ENCODE results near the gene OXSR1. TPM values are rescaled to one million over a fixed set of nuclear protein-coding genes. Genes with fewer than 3 reads are reported as not detected.

Gene OXSR1
- total and polyA plus RNA-seq, 4 donors = 4.3 to 24.7 (median 12.2) TPM

DNA sequence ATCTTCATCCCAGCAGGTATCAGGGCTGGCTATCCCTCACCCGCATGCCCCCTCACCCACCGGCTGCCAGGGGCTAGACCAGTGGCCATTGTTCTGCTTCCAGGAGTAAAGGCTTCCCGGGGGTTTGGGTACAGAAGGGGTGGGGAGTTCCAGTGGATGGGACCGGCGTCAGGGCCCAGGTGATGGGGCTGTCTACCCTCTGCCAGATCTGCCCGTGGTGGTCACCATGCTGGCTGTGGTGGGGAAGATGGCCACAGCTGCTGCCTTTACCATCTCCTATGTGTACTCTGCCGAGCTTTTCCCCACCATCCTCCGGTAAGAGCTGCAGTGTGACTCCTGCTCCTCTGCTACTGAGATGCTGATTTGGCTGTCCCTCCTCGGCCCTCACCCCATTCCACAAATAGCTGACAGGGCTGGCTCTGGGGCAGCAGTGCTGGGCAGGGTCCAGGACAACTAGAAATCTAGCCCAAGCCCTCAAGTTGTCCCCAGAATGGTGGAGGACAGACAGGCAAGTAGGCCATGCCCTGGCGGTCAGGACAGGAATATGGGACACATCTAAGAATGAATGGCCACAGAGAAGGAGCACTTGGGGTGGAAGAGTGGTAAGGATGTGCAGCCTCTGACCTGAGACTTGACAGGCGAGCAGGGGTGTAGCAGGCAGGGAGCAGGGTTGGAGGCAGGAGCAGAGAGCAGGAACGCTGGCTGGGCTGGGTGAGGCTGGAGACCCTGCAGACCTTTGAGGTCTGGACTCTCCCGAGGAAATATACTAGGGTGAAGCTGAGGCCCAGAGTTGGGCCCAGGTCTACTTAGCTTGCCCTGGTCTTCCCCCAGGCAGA lies 111.0 kb downstream of the OXSR1 start (continued):
- TF ChIP-seq, protein P1, sequence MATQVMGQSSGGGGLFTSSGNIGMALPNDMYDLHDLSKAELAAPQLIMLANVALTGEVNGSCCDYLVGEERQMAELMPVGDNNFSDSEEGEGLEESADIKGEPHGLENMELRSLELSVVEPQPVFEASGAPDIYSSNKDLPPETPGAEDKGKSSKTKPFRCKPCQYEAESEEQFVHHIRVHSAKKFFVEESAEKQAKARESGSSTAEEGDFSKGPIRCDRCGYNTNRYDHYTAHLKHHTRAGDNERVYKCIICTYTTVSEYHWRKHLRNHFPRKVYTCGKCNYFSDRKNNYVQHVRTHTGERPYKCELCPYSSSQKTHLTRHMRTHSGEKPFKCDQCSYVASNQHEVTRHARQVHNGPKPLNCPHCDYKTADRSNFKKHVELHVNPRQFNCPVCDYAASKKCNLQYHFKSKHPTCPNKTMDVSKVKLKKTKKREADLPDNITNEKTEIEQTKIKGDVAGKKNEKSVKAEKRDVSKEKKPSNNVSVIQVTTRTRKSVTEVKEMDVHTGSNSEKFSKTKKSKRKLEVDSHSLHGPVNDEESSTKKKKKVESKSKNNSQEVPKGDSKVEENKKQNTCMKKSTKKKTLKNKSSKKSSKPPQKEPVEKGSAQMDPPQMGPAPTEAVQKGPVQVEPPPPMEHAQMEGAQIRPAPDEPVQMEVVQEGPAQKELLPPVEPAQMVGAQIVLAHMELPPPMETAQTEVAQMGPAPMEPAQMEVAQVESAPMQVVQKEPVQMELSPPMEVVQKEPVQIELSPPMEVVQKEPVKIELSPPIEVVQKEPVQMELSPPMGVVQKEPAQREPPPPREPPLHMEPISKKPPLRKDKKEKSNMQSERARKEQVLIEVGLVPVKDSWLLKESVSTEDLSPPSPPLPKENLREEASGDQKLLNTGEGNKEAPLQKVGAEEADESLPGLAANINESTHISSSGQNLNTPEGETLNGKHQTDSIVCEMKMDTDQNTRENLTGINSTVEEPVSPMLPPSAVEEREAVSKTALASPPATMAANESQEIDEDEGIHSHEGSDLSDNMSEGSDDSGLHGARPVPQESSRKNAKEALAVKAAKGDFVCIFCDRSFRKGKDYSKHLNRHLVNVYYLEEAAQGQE (IDR thresholded peaks at IDR 0.05) = no peak
- TF ChIP-seq SP1 (IDR thresholded peaks at IDR 0.05) = no peak
- TF ChIP-seq, protein P2, sequence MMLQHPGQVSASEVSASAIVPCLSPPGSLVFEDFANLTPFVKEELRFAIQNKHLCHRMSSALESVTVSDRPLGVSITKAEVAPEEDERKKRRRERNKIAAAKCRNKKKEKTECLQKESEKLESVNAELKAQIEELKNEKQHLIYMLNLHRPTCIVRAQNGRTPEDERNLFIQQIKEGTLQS (IDR thresholded peaks at IDR 0.05) = no peak

DNA sequence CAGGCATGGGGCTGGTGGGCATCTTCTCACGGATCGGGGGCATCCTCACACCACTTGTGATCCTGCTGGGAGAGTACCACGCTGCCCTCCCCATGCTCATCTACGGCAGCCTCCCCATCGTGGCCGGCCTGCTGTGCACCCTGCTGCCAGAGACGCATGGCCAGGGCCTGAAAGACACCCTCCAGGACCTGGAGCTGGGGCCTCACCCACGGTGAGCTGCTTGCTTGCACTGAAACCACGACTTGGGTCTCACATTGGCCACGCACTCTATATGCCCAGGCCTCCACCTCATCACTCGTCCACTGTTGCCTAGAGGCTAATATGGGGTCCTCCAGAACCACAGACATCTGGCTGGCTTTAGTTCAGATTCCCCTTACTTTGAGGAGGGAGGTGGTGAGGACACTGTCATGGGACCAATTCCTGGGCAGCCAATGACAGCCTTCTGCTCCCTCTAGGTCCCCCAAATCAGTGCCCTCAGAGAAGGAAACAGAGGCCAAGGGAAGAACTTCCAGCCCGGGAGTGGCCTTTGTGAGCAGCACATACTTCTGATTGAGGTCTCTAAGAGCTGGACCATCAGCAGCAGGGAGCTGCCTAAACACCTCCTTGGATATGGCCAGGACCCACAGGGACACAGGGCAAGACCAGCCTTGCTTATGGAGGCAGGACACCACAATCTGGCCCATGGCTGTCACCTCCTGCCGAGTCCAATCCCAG lies 111.7 kb downstream of the OXSR1 start:
- no peak overlapping the region for H3K9ac ChIP-seq (ENCODE audit: low read depth in 1 of 2, low read length in 2 of 2)
- no peak overlapping the region for H3K4me3 ChIP-seq (ENCODE audit: low read depth in 1 of 3, low read length in 3 of 3)
- H3K9me3 ChIP-seq (ENCODE audit: control insufficient read depth in 4 of 4, low read length in 3 of 4) = no peaks in the 10 kb centered on the region
- H3K36me3 ChIP-seq (ENCODE audit: control insufficient read depth in 4 of 4, insufficient read depth in 3 of 4, low read depth in 1 of 4, low read length in 3 of 4) = peaks cover 0 to 2% (median 0%) of the 10 kb centered on the region in 4 donors
- DNase-seq (ENCODE audit: low spot score) = no peak
- WGBS = 95% methylated on average over 13 of the region's 13 CpGs
- H3K27ac ChIP-seq (ENCODE audit: low read depth in 1 of 2, low read length in 2 of 2) = no peak overlapping the region
- H3K4me1 ChIP-seq (ENCODE audit: control insufficient read depth in 4 of 4, insufficient read depth in 4 of 4, low read length in 3 of 4) = no peaks in the 10 kb centered on the region
- TF ChIP-seq, protein P3, sequence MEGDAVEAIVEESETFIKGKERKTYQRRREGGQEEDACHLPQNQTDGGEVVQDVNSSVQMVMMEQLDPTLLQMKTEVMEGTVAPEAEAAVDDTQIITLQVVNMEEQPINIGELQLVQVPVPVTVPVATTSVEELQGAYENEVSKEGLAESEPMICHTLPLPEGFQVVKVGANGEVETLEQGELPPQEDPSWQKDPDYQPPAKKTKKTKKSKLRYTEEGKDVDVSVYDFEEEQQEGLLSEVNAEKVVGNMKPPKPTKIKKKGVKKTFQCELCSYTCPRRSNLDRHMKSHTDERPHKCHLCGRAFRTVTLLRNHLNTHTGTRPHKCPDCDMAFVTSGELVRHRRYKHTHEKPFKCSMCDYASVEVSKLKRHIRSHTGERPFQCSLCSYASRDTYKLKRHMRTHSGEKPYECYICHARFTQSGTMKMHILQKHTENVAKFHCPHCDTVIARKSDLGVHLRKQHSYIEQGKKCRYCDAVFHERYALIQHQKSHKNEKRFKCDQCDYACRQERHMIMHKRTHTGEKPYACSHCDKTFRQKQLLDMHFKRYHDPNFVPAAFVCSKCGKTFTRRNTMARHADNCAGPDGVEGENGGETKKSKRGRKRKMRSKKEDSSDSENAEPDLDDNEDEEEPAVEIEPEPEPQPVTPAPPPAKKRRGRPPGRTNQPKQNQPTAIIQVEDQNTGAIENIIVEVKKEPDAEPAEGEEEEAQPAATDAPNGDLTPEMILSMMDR (IDR thresholded peaks at IDR 0.05; ENCODE audit: low read depth, low read length, missing input control) = no peak
- TF ChIP-seq YY1 (IDR thresholded peaks at IDR 0.05) (no peak), RAD21 (IDR thresholded peaks at IDR 0.05) (no peak), ZBTB33 (IDR thresholded peaks at IDR 0.05) (no peak), GABPA (IDR thresholded peaks at IDR 0.05 in 1 of 2, conservative IDR thresholded peaks at IDR 0.05 in 1 of 2) (no peak)
- no peaks in the 10 kb centered on the region for H3K27me3 ChIP-seq (ENCODE audit: control insufficient read depth in 4 of 4, insufficient read depth in 4 of 4, low read length in 3 of 4)

DNA sequence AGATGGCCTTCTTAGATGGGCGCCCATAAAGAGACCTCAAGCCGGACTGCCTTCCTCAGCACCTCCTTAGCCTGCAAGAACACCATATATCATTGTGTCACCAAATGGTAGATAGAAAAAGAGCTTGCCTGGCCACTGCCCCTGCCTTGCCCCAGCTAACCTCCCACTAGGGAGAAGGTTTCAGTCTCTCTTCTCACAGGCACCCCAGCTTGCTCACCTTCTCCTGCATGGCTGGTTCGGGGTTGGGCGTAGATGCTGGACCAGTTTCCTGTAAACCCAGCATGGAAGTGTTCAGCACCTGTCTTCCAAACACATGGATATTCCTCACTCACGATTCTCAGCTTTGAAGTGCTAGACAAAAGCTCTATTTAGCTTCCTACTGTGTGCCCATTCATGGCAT lies 113.5 kb downstream of the OXSR1 start:
- 96% methylated on average over 5 of the region's 5 CpGs for WGBS
- H3K4me1 ChIP-seq (ENCODE audit: control insufficient read depth in 4 of 4, insufficient read depth in 4 of 4, low read length in 3 of 4) = no peaks in the 10 kb centered on the region
- H3K9me3 ChIP-seq (ENCODE audit: control insufficient read depth in 4 of 4, low read length in 3 of 4) = no peaks in the 10 kb centered on the region
- no peak overlapping the region for H3K4me3 ChIP-seq (ENCODE audit: low read depth in 1 of 3, low read length in 3 of 3)
- peaks cover 0 to 2% (median 0%) of the 10 kb centered on the region in 4 donors for H3K36me3 ChIP-seq (ENCODE audit: control insufficient read depth in 4 of 4, insufficient read depth in 3 of 4, low read depth in 1 of 4, low read length in 3 of 4)
- no peaks in the 10 kb centered on the region for H3K27me3 ChIP-seq (ENCODE audit: control insufficient read depth in 4 of 4, insufficient read depth in 4 of 4, low read length in 3 of 4)
- DNase-seq (ENCODE audit: low spot score) = no peak
- H3K9ac ChIP-seq (ENCODE audit: low read depth in 1 of 2, low read length in 2 of 2) = no peak overlapping the region
- H3K27ac ChIP-seq (ENCODE audit: low read depth in 1 of 2, low read length in 2 of 2) = no peak overlapping the region
- TF ChIP-seq HNF4G (IDR thresholded peaks at IDR 0.05) = no peak
- no peak for TF ChIP-seq RXRA (IDR thresholded peaks at IDR 0.05)
- no peak for TF ChIP-seq FOXA2 (IDR thresholded peaks at IDR 0.05)
- TF ChIP-seq ZBTB33 (IDR thresholded peaks at IDR 0.05) = no peak
- no peak for TF ChIP-seq RAD21 (IDR thresholded peaks at IDR 0.05)
- TF ChIP-seq, protein P4, sequence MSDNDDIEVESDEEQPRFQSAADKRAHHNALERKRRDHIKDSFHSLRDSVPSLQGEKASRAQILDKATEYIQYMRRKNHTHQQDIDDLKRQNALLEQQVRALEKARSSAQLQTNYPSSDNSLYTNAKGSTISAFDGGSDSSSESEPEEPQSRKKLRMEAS (IDR thresholded peaks at IDR 0.05) = no peak
- TF ChIP-seq, protein P1 (IDR thresholded peaks at IDR 0.05) = no peak
- TF ChIP-seq SP1 (IDR thresholded peaks at IDR 0.05) = no peak
- no peak for TF ChIP-seq EGR1 (IDR thresholded peaks at IDR 0.05; ENCODE audit: low read depth in 2 of 2)

Measured in liver (tissue), 9 donors.